CD4-positive, alpha-beta T cell treated with Interleukin-15 for 4 hours (primary cell): ENCODE data around the gene DNLZ.

Experiments used
- DNase-seq: peaks from one replicate; pipeline ENCODE4 v3.0.0-alpha.2; 2020; ENCODE audit warnings: low spot score

The DNLZ gene

DNA sequence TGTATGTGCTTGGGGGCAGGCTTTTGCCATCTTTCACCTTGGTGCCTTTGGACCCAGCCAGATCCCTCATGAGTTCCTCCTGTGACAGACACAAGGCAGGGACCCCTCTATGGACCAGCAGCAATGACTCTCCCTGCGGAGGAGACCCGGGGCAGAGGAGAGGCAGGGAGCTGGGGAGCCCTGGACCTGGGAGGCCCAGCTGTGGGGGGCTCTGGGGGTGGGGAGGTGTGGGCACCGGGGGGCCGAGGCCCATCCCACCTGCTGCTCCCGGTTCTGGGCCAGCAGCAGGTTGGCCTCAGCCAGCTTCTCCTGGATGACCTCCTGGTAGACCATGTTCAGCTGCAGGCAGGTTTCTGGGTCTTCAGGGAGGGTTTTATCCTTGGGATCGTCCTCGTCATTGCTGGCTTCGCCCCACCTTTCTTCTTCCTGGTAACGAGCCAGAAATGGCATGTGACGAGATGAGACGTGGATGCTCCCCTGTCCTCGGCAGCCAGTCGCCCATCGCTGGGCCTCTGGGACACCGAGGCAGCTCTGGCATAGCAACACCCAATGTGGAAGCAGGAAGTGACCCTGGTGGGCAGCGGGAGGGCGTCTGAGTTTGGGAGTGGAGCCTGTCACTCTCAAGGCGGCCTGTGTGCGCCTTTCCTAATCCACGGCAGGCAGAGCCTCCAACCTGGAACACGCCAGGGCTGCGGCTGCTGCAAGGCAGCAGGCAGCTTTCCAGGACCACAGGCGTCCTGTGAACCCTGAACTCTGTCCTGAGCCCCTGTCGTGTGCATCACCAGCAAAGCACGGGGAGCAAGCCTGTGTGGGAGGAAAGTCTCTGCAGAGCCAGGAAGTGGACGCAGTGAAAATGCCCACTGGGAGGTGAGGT is 32.0 kb upstream of the DNLZ start:
- DNase-seq: no peak

GRCh38 chr9:136395020-136395340 is 31.4 kb upstream of the DNLZ start:
- no peak for DNase-seq

DNA sequence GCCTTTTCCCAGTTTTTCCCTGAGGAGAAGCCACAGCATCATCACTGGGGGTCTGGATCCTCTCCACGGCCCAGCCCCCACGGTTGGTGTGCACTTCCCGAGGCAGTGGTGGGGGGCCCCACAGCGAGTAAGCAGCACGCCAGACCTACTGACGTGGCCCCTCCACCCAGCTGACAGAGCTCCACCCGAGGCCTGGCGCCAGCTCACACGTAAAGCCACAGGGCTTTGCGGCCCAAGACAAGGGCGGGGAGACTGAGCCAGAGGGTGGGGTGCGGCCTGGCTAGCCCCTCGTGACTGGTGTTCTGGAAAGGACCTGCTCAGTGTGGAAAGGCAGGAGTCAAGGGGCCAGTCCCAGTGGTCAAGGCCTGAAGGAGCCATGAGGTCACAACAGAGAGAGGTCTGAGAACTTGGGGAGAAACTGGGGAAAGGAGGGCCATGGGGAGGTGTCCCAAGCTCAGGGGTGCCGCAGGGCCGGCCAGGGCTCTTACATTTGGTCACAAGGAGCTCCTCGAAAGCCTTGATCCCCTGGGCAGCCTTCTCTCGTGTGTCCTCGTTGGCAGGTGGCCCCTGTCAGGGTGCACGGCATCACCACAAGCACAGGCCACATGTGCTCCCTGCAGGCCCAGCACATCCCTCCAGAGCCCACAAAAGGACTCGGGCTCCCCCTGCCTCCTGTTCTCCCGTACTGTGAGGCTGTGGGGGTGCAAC is 30.9 kb upstream of the DNLZ start:
- no peak for DNase-seq

GRCh38 chr9:136393531-136393930 is 30.0 kb upstream of the DNLZ start:
- DNase-seq: no peak

- no peak for DNase-seq
These were observed 29.2 kb upstream of the DNLZ start for GRCh38 chr9:136392538-136393449.

- no peak for DNase-seq
These were observed 28.4 kb upstream of the DNLZ start for GRCh38 chr9:136391737-136392537.

GRCh38 chr9:136389396-136389795 is 25.9 kb upstream of the DNLZ start:
- no peak for DNase-seq

GRCh38 chr9:136387217-136387616 is 23.7 kb upstream of the DNLZ start:
- no peak for DNase-seq

- no peak for DNase-seq
These were observed 22.5 kb upstream of the DNLZ start for GRCh38 chr9:136386018-136386417.

DNA sequence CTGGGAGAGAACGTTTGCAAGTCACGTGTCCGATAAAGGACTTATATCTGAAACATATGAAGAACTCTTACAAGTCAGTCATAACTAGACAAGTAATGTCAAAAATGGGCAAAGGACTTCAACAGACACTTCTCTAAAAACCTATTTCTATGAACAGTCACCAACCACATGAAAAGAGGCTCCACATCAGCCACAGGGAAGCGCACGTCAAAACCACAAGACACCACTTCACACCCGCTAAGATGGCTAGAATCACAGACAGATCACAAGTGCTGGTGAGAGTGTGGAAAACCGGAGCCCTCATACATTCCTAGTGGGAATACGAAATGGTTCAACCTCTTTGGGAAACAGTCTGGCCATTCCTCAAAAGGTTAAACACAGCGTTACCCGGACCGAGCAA is 21.5 kb upstream of the DNLZ start:
- DNase-seq: peak; percentile 43

- DNase-seq: no peak
These were observed 19.9 kb upstream of the DNLZ start for GRCh38 chr9:136383436-136383835.

- DNase-seq: no peak
These were observed 18.5 kb upstream of the DNLZ start for GRCh38 chr9:136381966-136382513.

DNA sequence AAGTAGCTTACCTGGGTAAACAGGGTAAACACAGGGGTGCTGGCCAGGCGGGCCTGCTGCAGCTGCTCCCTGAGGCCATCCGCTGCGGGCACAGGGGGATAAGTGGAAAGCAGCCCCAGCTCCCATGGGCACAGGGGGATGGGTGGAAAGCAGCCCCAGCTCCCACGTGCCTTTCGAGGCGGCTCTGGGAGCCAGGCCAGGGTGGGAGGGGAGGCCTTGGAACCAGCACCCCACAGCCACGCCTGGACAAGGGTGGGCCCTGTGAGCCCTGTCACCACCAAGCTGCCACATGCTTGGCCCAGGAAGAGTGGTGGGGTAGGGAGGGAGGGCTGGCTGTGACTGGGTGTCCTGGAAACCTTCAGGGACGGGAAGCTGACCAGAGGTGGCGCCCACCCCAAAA is 17.8 kb upstream of the DNLZ start:
- DNase-seq: no peak

- DNase-seq: no peak
These were observed 16.8 kb upstream of the DNLZ start for GRCh38 chr9:136380381-136380780.

- no peak for DNase-seq
These were observed 16.3 kb upstream of the DNLZ start for GRCh38 chr9:136379891-136380290.

GRCh38 chr9:136379401-136379800 is 15.9 kb upstream of the DNLZ start:
- no peak for DNase-seq

GRCh38 chr9:136379003-136379287 is 15.4 kb upstream of the DNLZ start:
- no peak for DNase-seq

GRCh38 chr9:136378170-136379002 is 14.8 kb upstream of the DNLZ start:
- no peak for DNase-seq

DNA sequence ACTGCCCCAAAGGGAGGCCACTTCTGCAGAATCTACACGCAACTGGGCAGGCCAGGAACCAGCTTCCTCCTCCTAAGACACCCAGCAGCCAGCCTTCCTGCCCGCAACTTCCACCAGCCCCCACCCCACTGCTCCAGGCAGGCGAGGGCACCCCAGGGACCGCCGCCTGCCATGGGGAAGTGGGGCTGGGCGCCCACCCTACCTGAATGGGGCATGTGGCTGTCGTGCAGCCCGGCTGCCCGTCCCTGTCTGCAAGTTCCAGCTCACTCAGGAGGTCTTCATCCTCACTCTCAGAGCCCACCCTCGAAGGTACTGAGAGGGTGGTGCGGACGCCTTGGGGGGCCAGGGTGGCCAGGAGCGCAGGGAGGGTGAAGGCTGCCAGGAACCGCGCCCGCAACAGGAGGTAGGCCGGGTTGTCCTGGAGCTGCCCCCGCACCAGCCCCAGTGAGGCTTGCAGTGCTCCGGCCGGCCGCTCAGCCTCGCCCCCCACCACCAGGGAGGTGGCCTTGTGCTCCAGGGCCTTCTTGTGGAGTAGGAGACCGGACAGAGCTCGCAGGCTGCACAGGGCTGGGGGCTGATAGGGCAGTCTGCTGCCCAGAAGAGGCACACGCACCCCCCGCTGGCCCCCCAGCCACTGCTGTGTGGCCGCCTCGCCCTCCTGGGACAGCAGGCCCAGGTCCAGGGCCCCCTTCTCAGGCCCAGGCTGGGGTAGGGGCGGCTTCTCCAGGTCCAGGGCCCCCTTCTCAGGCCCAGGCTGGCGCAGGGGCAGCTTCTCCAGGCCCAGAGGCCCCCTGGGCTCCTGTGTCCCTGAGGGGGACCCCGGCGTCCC is 14.0 kb upstream of the DNLZ start:
- no peak for DNase-seq

DNA sequence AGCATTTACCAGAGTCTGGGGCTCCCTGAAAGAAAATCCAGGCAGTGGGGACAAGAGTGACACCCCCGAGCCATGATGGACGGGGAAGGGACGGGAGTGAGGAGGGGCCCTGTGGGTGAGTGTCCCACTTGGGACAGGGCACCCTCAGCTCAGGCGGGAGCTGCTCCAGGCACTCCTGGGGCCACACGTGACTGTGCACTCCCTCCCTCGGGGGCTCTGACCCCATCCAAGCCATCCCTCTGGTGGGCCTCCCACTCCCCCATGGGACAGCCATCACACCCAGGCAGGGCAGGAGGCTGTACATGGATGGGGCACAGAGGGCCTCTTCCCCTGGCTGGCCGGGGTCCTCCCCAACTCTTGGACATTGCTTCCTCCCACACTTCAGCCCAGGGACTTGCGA is 12.9 kb upstream of the DNLZ start:
- DNase-seq: no peak
